ENCODE results near the gene ERCC3.

ERCC3 gene

GRCh38 chr2:127293748-127294562 is at the start of gene ERCC3:
Gene ERCC3 (minus strand): TSS chr2:127294144. CDS start chr2:127294081, 63 bp downstream.
- in situ Hi-C loops (cut with HindIII; ENCODE audit: low pct_unique_long_range_greater_than_20kb, low sequenced_read_pairs), result no loop called here
- peak; percentile 76 to 82 for DNase-seq (ENCODE audit: low read depth in 1 of 2, low spot score in 1 of 2)
- no peak for TF ChIP-seq JUND (IDR thresholded peaks at IDR 0.05; ENCODE audit: low read depth)

- DNase-seq (ENCODE audit: low read depth in 1 of 2, low spot score in 1 of 2), result no peak
- TF ChIP-seq JUND (IDR thresholded peaks at IDR 0.05; ENCODE audit: low read depth), result no peak
- in situ Hi-C loops (cut with HindIII; ENCODE audit: low pct_unique_long_range_greater_than_20kb, low sequenced_read_pairs), result no loop called here
These were observed 49.3 kb upstream of the ERCC3 start for GRCh38 chr2:127343277-127343676.

- DNase-seq (ENCODE audit: low read depth in 1 of 2, low spot score in 1 of 2), result no peak
- no peak for TF ChIP-seq JUND (IDR thresholded peaks at IDR 0.05; ENCODE audit: low read depth)
- in situ Hi-C loops (cut with HindIII; ENCODE audit: low pct_unique_long_range_greater_than_20kb, low sequenced_read_pairs), result no loop called here
These were observed 48.2 kb upstream of the ERCC3 start for GRCh38 chr2:127342101-127342500.

GRCh38 chr2:127332335-127332734 is 38.4 kb upstream of the ERCC3 start:
- TF ChIP-seq JUND (IDR thresholded peaks at IDR 0.05; ENCODE audit: low read depth), result no peak
- in situ Hi-C loops (cut with HindIII; ENCODE audit: low pct_unique_long_range_greater_than_20kb, low sequenced_read_pairs), result no loop called here
- DNase-seq (ENCODE audit: low read depth in 1 of 2, low spot score in 1 of 2), result no peak

- no peak for TF ChIP-seq JUND (IDR thresholded peaks at IDR 0.05; ENCODE audit: low read depth)
- in situ Hi-C loops (cut with HindIII; ENCODE audit: low pct_unique_long_range_greater_than_20kb, low sequenced_read_pairs), result no loop called here
- no peak for DNase-seq (ENCODE audit: low read depth in 1 of 2, low spot score in 1 of 2)
These were observed 36.8 kb upstream of the ERCC3 start for GRCh38 chr2:127330753-127331152.

- in situ Hi-C loops (cut with HindIII; ENCODE audit: low pct_unique_long_range_greater_than_20kb, low sequenced_read_pairs), result no loop called here
- no peak for DNase-seq (ENCODE audit: low read depth in 1 of 2, low spot score in 1 of 2)
- TF ChIP-seq JUND (IDR thresholded peaks at IDR 0.05; ENCODE audit: low read depth), result no peak
These were observed 32.5 kb upstream of the ERCC3 start for GRCh38 chr2:127326289-127326945.

GRCh38 chr2:127324635-127325034 is 30.7 kb upstream of the ERCC3 start:
- in situ Hi-C loops (cut with HindIII; ENCODE audit: low pct_unique_long_range_greater_than_20kb, low sequenced_read_pairs), result no loop called here
- peak in 1 of 2 experiments; percentile 37 for DNase-seq (ENCODE audit: low read depth in 1 of 2, low spot score in 1 of 2)
- TF ChIP-seq JUND (IDR thresholded peaks at IDR 0.05; ENCODE audit: low read depth), result no peak

- TF ChIP-seq JUND (IDR thresholded peaks at IDR 0.05; ENCODE audit: low read depth), result no peak
- DNase-seq (ENCODE audit: low read depth in 1 of 2, low spot score in 1 of 2), result peak; percentile 5 to 13
- in situ Hi-C loops (cut with HindIII; ENCODE audit: low pct_unique_long_range_greater_than_20kb, low sequenced_read_pairs), result no loop called here
These were observed 27.4 kb upstream of the ERCC3 start for GRCh38 chr2:127321303-127321702.

GRCh38 chr2:127320586-127321275 is 26.8 kb upstream of the ERCC3 start:
- TF ChIP-seq JUND (IDR thresholded peaks at IDR 0.05; ENCODE audit: low read depth), result no peak
- in situ Hi-C loops (cut with HindIII; ENCODE audit: low pct_unique_long_range_greater_than_20kb, low sequenced_read_pairs), result no loop called here
- DNase-seq (ENCODE audit: low read depth in 1 of 2, low spot score in 1 of 2), result no peak

- in situ Hi-C loops (cut with HindIII; ENCODE audit: low pct_unique_long_range_greater_than_20kb, low sequenced_read_pairs), result no loop called here
- DNase-seq (ENCODE audit: low read depth in 1 of 2, low spot score in 1 of 2), result no peak
- no peak for TF ChIP-seq JUND (IDR thresholded peaks at IDR 0.05; ENCODE audit: low read depth)
These were observed 26.1 kb upstream of the ERCC3 start for GRCh38 chr2:127320067-127320466.

GRCh38 chr2:127314193-127314988 is 20.4 kb upstream of the ERCC3 start:
- no peak for TF ChIP-seq JUND (IDR thresholded peaks at IDR 0.05; ENCODE audit: low read depth)
- in situ Hi-C loops (cut with HindIII; ENCODE audit: low pct_unique_long_range_greater_than_20kb, low sequenced_read_pairs), result no loop called here
- peak in 1 of 2 experiments; percentile 23 for DNase-seq (ENCODE audit: low read depth in 1 of 2, low spot score in 1 of 2)

- DNase-seq (ENCODE audit: low read depth in 1 of 2, low spot score in 1 of 2), result no peak
- TF ChIP-seq JUND (IDR thresholded peaks at IDR 0.05; ENCODE audit: low read depth), result no peak
- in situ Hi-C loops (cut with HindIII; ENCODE audit: low pct_unique_long_range_greater_than_20kb, low sequenced_read_pairs), result no loop called here
These were observed 19.5 kb upstream of the ERCC3 start for GRCh38 chr2:127313406-127313805.
